HPDE6-E6E7 (cell line): ENCODE measurements around the gene CNTN4.
"Not testable (repeated sequence)": the region's sequence is repeated elsewhere in the genome, so short reads cannot be mapped to it uniquely, and the experiment has no call there.

Experiments used
- DNase-seq: peaks from one replicate; pipeline ENCODE4 v3.0.0; 2011; ENCODE audit warnings: missing footprints; ENCODE audit errors: extremely low spot score

The CNTN4 gene

DNA sequence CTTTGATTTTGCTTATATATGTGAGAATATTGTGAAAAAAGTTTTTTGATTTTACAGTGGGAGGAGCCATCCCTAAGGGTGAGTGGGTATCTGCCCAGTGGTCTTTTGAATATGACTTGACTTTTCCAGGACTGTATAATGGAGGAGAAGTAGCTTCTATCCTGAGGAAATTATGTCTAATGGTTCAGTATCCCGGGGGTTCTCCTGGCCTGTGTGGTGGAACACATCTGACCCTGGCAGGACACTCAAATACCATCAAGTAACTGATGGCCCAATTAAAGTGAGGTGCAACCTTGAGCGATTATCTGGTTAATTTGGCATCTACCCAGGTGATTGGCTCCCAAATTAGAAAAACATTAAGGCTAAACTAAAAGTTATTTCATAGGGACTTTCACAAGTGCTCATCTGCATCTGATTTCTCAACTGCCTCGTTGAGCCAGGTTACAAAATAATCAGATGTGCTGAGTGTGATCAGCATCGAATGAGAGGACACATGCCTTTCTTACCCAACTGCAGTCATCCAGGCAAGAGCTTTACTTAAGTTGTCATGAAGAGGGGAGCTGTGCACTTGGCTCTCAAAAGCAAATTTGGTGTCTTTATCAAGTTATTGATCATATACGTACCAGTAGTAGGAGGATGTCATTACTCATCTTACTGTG lies 810.2 kb downstream of the CNTN4 start:
- DNase-seq = no peak

DNA sequence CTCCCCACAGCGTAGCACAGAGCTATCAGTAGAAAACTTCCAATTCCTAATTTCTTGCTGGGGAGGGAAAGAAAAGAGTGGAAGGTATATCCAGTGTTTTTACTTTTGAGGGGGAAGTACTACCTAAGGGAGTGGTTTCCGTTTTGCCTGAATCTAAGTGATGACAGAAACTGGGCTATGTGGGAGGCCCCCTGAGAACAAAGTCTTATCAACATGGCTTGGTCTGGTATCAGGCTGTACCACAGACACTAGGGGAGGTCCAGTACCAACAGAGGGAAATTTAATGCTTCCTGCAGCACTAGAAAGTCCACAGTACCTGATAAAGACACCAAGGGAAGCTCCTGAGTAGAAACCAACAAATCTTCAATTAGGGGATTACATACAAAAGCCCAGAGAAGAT lies 812.3 kb downstream of the CNTN4 start:
- DNase-seq = no peak

DNA sequence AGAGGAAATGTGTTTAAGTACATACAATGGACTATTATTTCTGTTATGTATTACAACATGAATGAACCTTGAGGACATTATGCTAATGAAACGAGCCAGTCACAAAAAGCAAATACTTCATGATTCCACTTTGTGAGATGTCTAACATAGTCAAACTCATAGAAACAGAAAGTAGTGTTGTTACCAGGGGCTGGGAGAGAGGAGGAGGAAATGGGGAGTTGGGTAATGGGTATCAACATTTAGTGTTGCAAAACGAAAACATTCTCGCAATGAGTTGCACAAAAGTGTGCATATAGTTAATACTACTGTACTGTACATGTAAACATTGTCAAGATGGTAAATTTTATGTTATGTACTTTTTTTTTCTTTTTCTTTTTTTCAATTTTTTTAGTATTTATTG lies 817.2 kb downstream of the CNTN4 start:
- DNase-seq = no peak

DNA sequence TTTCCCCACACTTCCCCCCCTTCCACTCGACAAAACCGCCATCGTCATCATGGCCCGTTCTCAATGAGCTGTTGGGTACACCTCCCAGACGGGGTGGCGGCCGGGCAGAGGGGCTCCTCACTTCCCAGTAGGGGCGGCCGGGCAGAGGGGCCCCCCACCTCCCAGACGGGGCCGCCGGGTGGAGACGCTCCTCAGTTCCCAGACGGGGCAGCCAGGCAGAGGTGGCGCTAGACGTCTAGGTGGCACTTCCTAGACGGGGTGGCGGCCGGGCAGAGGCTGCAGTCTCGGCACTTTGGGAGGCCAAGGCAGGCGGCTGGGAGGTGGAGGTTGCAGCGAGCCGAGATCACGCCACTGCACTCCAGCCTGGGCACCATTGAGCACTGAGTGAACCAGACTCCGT lies 818.0 kb downstream of the CNTN4 start:
- not testable (repeated sequence) for DNase-seq

DNA sequence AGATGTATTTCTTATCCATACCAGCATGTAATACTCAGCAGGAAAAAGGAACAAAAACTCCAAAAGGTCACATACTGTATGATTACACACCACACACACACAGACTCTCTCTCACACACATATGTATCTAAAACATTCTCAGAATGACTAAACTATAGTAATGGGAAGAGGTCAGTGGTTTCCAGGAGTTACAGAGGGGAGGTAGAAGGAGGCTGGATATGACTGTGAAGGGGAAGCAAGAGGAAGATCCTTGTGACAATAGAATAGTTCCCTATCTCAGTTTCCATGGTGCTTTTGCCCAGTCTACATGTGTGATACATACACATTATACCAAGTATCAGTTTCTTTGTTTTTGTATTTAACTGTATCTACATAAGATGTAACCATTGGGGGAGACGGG lies 821.4 kb downstream of the CNTN4 start:
- no peak for DNase-seq

DNA sequence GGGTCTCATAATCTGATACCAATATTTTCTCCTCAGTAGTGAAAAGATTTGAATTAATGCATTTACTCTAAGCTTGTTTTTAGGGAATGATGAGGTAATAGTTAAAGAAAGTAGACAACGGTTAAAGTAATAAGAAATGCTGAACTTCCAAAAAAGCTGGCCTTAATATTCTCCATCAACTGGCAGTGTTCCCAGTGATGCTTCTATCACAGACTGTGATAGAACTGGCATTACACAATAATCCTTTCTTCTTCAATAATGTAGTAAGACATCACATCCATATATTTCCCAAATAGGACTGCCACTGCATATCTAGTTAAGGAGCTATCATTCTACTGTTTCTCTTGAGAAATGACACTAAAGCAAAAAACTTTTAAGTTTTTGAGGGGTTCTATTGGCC lies 822.8 kb downstream of the CNTN4 start:
- no peak for DNase-seq

DNA sequence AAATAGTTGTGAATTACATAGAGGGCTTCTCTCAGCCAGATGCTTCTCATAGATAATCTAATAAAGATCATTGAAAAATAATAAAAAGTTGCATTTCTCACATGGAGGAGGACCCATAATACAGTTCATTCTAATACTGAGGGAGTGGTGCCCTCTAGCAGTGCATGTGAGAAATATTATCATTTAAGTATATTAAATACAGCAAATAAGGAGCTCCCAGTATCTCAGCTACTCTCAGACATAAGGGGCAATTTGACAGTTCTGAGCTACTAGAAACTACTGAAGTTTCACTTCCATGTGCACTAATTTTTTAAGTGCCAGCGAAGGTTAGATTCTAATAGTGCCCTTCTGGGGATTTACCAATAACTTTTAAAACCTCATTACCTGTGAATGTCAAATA lies 823.2 kb downstream of the CNTN4 start:
- no peak for DNase-seq

DNA sequence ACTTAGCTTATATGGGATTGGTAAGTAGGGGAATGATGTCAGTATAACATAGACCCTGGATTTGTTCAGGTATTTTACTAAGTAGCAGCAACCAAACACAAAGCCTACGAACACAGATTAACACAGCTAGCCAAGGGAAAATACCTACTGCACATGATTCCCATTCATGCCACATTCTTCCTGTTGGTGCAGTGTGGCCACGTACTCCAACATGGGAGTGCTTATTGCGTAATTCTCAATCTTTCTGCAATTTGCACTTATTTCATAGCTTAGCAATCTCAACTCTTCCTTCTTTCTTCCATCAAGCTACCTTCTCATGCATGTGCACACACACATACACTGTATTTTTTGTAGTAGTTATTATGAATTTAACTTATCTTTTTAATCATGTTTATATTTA lies 824.7 kb downstream of the CNTN4 start:
- DNase-seq = no peak

DNA sequence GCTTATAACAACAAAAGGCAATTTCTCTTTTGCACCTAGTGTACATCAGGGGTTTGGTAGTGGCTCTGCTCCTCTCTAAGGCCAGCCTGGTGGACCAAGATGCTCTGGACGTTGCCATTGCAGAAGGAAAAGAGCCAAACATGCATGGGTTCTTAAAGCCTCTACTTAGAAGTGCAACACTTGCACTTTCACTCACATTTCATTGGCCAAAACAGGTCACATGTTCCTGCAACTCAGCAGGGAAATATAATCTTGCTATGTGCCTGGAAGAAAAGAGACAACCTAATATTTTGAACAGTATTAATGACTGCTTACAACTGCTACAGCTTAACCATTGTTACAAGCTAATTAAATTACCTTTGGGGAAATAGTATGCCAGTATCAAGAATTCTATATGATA lies 828.6 kb downstream of the CNTN4 start:
- no peak for DNase-seq

DNA sequence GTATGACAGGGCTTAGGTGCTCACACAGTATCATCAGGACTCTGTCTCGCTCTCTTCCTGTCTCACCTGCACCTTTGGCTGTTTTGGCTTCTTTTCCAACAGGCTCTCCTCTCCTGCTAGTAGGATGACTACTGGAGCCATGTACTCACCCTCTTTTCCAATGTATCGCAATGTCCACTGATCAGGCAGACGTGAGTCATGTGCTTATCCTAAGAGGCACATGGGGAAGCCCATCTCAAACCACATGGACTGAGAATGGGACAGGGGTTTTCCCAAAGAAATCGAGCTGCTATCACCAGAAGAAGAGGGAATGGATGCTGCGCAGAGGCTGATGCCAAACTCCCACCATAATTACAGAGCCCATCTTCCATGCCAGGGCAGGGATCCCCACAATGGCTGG lies 830.9 kb downstream of the CNTN4 start:
- no peak for DNase-seq

DNA sequence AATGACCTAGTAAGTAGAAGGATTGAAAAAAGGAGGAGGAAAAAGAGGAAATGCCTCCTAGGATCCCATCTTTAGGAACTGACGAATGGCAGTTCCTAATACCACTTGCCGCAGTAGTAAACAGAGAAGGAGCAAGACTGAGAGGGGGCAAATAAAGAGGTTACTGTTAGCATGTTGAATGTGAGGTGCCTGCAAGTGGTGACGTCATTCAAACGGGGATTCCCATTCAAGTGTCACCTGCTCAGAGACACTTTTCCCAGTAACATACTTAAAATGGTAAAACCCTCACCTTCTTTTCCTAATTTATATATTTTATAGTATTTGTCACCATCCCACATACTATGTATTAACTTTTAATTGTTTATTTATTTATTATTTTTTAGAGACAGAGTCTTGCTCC lies 832.6 kb downstream of the CNTN4 start:
- no peak for DNase-seq

DNA sequence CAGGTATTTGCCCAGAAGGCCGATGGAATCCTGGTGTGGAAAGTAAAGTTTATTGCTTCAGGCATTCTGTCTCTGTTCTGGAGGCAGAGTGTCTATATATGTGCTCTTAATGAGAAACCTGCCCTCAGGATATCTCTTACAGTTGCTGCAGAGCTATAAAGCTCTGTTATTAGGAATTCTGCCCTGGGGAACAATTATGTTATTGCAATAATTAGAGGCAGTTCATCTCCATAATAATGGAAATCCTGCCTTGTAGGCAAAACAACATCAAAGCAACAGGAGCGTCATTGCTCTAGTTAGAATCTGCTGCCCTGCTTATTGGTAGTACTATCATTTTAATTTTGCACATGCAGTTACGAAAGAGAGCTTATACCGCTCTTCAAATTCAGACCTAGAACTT lies 835.9 kb downstream of the CNTN4 start:
- no peak for DNase-seq

DNA sequence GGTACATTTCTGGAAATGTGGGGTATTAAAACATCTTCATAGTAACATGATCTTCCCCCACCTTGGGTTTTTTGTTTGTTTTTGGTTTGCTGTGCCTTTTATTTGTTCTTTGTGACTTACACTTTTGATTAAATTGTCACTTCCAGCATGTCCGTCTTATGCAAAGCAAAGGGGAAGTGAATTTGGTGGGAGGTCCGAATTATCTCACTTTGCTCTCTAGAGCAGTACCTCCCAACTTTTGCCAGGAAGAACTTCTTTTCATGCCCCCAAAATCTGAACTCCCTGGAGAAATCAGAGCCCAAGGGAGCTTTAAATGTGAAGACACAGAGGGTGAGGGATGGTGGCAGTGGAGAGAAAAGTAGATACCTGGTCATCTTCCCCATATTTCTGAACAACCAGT lies 838.4 kb downstream of the CNTN4 start:
- DNase-seq = no peak

DNA sequence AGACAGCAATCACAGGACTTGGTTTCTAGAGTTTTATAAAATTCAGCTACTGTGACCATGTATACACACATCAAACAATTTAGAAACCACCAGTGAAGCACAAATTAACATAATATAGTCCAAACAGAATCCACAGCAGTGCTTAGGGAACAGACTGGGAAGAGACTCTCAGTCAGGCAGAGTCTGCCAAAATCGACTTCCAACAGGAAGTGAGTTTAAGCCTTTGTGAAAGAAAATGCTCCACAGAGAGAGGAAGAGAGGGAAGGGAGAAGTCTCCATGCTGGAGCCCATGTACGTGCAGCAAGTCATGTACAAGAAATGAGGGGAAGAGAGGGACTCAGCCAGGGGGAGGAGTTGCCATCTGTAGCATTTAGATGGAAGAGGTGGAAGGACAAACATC lies 838.9 kb downstream of the CNTN4 start:
- no peak for DNase-seq

DNA sequence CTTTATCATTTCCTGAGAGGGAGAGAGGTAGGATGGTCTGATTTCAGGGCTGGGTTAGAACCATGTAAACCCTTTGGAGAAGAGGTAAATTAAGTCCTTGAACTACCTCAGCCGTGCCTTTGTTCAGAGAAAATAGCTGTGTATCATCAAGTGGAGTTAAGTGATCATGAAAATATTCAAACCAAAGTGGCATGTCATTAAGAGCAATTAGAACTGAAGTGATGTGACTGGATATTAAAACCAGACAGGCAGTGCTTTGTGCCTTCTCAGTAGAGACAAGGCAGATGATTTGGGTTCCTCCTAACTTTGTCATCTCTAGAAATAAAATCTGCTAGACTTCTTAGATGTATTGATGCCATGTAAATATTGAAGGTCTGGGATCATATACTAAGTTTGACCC lies 840.0 kb downstream of the CNTN4 start:
- DNase-seq = no peak

DNA sequence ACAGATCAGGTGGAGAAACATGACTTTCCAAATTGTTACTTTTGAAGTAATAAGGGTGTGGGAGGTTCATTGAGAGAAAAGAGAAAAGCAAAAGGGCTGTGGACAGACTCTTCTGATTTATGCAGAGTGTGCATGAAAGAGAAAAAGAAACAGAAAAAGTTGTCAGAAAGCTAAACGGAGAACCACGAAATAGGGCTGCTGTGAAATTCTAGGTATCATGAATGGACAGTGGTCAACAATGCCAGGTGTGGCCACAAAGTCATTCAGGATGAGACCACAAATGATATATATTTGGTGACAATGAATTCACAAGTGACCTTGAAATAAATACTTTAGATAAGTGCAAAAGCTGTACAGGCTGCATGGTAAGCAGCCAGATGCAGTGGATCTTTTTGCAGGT lies 841.4 kb downstream of the CNTN4 start:
- no peak for DNase-seq

DNA sequence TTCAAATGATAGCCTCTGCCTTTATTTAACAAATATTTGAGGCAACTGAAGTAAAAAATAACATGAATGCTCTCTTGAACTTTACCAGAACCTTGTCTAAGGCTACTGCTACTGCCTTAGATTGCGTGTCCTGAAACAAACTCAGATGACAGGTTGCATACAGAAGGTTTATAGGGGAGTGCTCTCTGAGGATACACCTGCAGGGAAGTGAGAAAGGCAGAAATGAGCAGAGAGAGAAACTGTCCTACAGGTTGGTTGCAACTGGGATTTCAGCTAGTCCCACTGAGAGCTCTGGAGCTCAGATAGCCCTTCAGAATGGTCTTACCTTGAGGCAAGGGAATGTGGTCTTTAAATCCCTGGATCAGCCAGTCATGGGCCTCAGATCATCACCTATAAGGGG lies 846.0 kb downstream of the CNTN4 start:
- DNase-seq = no peak

DNA sequence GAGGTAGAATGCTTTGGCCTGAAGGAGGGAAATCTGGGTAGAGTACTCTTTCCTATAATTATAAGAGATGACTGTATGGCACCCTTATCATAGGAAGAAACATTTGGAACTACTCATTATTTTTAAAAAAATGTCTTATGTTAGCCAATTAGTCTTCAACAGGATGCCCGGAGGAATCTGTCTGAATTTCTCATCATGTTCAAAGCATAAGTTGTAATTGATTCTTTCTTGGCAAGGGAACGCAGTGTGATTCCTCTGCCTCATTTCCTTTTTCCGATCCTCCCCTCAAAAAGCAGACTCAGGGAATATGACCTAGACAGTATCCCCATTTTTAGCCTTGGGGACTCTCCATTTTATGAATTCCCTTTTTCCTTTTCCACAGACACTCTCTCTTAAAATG lies 846.5 kb downstream of the CNTN4 start:
- no peak for DNase-seq

DNA sequence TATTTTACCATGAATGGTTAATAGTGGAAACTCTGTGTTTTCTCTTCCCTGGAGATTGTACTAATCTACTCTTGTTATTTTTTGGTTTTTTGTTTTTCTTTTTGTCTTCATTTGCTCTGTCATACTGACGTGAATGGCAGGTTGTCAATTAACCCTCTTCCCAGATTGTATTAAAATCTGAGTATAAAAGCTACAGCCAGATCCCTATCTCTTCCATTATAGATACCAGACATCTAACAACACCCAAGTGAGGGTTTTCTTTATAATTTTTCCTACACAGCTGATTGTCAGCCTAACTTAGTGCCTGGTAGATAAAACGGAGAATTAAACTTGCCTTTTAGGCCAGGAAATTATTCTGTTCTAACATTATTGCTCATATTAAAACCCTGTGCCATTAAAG lies 848.9 kb downstream of the CNTN4 start:
- no peak for DNase-seq

DNA sequence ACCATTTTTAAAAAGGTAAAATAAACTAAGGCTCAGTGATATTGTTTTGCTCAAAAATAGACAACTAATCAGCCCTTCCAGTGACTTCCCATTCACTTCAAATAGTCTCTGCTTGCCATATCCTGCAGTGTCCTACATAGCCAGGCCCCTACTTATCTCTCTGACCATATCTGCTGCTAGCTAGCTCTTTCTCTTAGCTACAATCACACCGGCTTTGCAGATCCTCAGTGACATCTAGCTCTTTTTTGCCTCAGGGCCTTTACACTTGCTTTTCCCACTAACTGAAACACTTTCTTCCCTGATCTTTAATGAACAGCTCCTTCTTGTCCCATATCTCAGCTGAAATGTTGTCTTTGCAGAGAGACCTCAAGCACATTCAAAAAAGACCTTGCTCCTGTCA lies 850.2 kb downstream of the CNTN4 start:
- no peak for DNase-seq

DNA sequence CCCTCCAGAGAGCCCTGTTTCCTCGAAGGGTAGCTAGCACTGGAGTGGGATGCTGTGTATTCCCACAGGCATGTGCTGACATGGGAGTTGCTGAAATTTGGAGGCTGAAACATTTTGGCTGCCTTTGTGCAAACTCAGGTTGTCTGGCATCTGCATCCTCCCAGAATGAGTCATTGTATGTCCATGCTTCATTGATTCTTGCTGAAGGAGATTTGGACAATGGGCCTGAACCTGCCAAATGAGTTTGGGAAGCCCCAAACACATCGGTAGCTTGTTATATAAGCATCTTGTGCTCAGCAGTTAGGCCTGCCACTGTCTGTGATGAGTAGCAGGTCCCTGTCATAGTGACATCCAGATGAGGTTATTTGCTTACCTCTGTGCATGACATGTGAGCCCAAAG lies 851.5 kb downstream of the CNTN4 start:
- DNase-seq = no peak

DNA sequence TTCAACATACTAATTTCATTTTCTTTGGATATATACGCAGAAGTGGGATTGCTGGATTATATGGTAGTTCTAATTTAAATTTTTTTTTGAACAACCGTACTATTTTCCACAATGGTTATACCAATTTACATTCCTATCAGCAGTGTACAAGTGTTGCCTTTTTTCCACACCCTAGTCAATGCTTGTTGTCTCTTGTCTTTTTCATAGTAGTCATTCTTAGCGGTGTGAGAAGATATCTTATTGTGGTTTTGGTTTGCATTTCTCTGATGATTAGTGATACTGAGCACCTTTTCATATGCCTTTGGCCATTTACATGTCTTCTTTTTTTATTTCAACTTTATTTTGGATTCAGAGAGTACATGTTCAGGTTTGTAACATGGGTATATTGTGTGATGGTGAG lies 858.4 kb downstream of the CNTN4 start:
- DNase-seq = no peak

DNA sequence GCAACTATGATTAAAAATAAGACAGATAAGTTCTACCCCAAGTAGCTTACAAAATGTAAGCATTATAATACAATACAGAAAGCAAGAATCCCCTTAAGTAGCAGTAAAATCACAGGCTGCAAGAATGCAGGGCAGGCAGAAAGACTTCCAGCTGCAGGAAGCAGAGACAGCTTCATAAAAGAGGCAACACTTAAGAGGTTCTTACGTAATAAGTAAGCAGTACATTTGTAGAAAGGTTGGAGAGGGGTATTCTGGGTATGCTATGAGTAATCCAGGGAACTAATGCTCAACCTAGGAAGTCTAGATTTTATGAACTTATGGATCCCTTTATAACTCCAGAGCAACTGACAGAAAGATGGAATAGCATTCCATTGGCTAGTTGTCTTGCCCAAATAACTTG lies 859.9 kb downstream of the CNTN4 start:
- DNase-seq = no peak

DNA sequence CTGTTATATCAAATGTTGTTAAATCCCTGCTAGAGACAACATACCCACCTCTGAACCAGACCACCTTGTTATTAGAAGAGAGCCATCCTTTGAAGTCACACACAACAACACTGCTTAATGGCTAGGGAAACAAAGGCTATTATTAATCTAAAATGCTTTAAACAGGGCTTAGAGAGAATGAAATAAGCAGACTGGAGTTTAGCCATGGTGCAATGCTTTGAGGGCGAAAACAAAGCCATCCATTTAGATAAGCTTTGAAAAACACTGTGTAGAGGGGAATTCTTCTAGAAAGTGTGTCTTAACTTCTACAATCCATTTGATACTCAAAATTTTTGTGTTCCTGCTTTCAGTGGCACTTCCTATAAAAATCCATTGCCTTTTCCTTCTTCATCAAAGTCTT lies 862.9 kb downstream of the CNTN4 start:
- no peak for DNase-seq

DNA sequence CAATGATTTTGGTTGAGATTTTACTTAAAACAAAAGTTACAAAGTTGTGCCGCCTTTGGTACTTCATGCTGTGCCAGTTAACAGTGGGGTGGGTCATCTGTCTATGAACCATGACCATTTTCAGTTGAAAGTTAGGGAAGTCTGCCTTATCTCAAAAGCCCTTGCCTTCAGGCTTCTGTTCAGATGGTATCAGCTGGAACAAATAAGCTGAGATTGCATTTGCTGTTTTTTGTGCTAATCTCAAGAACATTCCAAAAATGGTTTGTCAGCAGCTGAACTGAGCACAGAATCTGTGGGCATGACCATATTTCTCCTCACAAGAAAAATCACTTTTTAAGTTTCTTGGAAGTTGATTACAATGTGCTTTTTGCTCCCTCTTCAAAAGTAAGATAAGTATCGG lies 869.2 kb downstream of the CNTN4 start:
- DNase-seq = no peak
